ENCODE data around the gene EPHA8. TPM values are rescaled to one million over a fixed set of nuclear protein-coding genes. Genes with fewer than 3 reads are reported as not detected.

EPHA8 gene
- total RNA-seq, 1 donor from 2014 or later: not detected

GRCh38 chr1:22536506-22536905 lies 26.8 kb upstream of the EPHA8 start:
- no peak for DNase-seq (ENCODE audit: low spot score)

GRCh38 chr1:22537441-22538139 lies 25.7 kb upstream of the EPHA8 start:
- no peak for DNase-seq (ENCODE audit: low spot score)

- DNase-seq (ENCODE audit: low spot score): no peak
Measured at GRCh38 chr1:22539510-22540118, 23.7 kb upstream of the EPHA8 start.

GRCh38 chr1:22540337-22540736 lies 23.0 kb upstream of the EPHA8 start:
- no peak for DNase-seq (ENCODE audit: low spot score)

- no peak for DNase-seq (ENCODE audit: low spot score)
Measured at GRCh38 chr1:22542886-22543285, 20.4 kb upstream of the EPHA8 start.

- no peak for DNase-seq (ENCODE audit: low spot score)
Measured at GRCh38 chr1:22543679-22544078, 19.6 kb upstream of the EPHA8 start.

GRCh38 chr1:22544606-22545005 lies 18.7 kb upstream of the EPHA8 start:
- DNase-seq (ENCODE audit: low spot score): no peak

GRCh38 chr1:22545141-22545540 lies 18.1 kb upstream of the EPHA8 start:
- DNase-seq (ENCODE audit: low spot score): no peak

GRCh38 chr1:22547186-22547817 lies 16.0 kb upstream of the EPHA8 start:
- DNase-seq (ENCODE audit: low spot score): no peak

GRCh38 chr1:22547818-22548462 lies 15.3 kb upstream of the EPHA8 start:
- DNase-seq (ENCODE audit: low spot score): no peak

- no peak for DNase-seq (ENCODE audit: low spot score)
Measured at GRCh38 chr1:22550021-22550420, 13.3 kb upstream of the EPHA8 start.

GRCh38 chr1:22551591-22551990 lies 11.7 kb upstream of the EPHA8 start:
- no peak for DNase-seq (ENCODE audit: low spot score)

GRCh38 chr1:22552021-22552420 lies 11.3 kb upstream of the EPHA8 start:
- no peak for DNase-seq (ENCODE audit: low spot score)

GRCh38 chr1:22553104-22553880 lies 10.0 kb upstream of the EPHA8 start:
- no peak for DNase-seq (ENCODE audit: low spot score)

- no peak for DNase-seq (ENCODE audit: low spot score)
Measured at GRCh38 chr1:22553991-22554522, 9.2 kb upstream of the EPHA8 start.

- DNase-seq (ENCODE audit: low spot score): no peak
Measured at GRCh38 chr1:22555371-22555656, 8.0 kb upstream of the EPHA8 start.

- DNase-seq (ENCODE audit: low spot score): no peak
Measured at GRCh38 chr1:22556391-22557104, 6.7 kb upstream of the EPHA8 start.

GRCh38 chr1:22557341-22557950 lies 5.8 kb upstream of the EPHA8 start:
- DNase-seq (ENCODE audit: low spot score): no peak

GRCh38 chr1:22563671-22564602 lies 648 bp downstream of the EPHA8 start:
- DNase-seq (ENCODE audit: low spot score): no peak

- no peak for DNase-seq (ENCODE audit: low spot score)
Measured at GRCh38 chr1:22566161-22566560, 2.9 kb downstream of the EPHA8 start.
